Astrocyte of the cerebellum (primary cell): ENCODE measurements around the gene FOXK2.
"Not testable (repeated sequence)": the region's sequence is repeated elsewhere in the genome, so short reads cannot be mapped to it uniquely, and the experiment has no call there.

Experiments used
- DNase-seq: peaks from one replicate; pipeline ENCODE4 v3.0.0-alpha.2; 2011; ENCODE audit warnings: low read depth
- H3K4me3 ChIP-seq: 2 replicates; pipeline ENCODE4 v1.5.1; 2011; ENCODE audit warnings: mild to moderate bottlenecking, low read depth, low read length, moderate library complexity
- CTCF ChIP-seq: IDR thresholded peaks from 2 replicates; pipeline ENCODE4 v1.5.1; 2012; ENCODE audit warnings: low read length, low read depth, moderate library complexity, mild to moderate bottlenecking; ENCODE audit errors: missing control alignments
- in situ Hi-C: cut with HindIII; loops from 2 replicates; pipeline ENCODE4 v1.10.0; 2017; ENCODE audit warnings: low sequenced_read_pairs

Gene FOXK2

GRCh38 chr17:82583720-82584234, 64.2 kb downstream of the FOXK2 start:
- in situ Hi-C loops = no loop called here
- TF ChIP-seq CTCF = no peak
- DNase-seq = no peak
- H3K4me3 ChIP-seq = no peak overlapping the region

GRCh38 chr17:82585935-82586575, 66.5 kb downstream of the FOXK2 start:
- in situ Hi-C loops, DNase-seq, H3K4me3 ChIP-seq: not testable (repeated sequence)

GRCh38 chr17:82586576-82587233, 67.2 kb downstream of the FOXK2 start:
- in situ Hi-C loops = no loop called here
- TF ChIP-seq CTCF = no peak
- no peak for DNase-seq
- no peak overlapping the region for H3K4me3 ChIP-seq

- no peak overlapping the region for H3K4me3 ChIP-seq
- no peak for DNase-seq
- no peak for TF ChIP-seq CTCF
- in situ Hi-C loops = no loop called here
Observed at GRCh38 chr17:82587234-82588086, 67.9 kb downstream of the FOXK2 start.

GRCh38 chr17:82588266-82589175, 69.0 kb downstream of the FOXK2 start:
- TF ChIP-seq CTCF = no peak
- DNase-seq = no peak
- in situ Hi-C loops = no loop called here
- H3K4me3 ChIP-seq = no peak overlapping the region

GRCh38 chr17:82589851-82590180, 70.3 kb downstream of the FOXK2 start:
- in situ Hi-C loops = no loop called here
- no peak overlapping the region for H3K4me3 ChIP-seq
- no peak for DNase-seq
- TF ChIP-seq CTCF = no peak
